Heart left ventricle (tissue), 16 donors: ENCODE data around the gene DDX53. TPM values are rescaled to one million over a fixed set of nuclear protein-coding genes. Genes with fewer than 3 reads are reported as not detected.
A peak's percentile ranks its signal among the peaks of the same experiment; 100 is the strongest.

Source experiments
- ATAC-seq, 4 donors: fragments of 200-7000 bp; cut with Tn5 transposase; one replicate each; pipeline ENCODE4 v1.9.1; 2020 to 2022; ENCODE audit warnings: moderate library complexity in 4 of 4, mild to moderate bottlenecking in 3 of 4, moderate number of reproducible peaks in 1 of 4
- DNase-seq, 5 donors: peaks; one replicate each; pipeline ENCODE4 v3.0.0-alpha.2; 2020
- H3K27ac ChIP-seq, 12 donors: fragments of 200-600 bp; sonication (generic) in 4 of 12; one replicate each; pipeline versions ENCODE4 v1.5.0 to v1.8.0; 2016 to 2022; ENCODE audit warnings: mild to moderate bottlenecking in 2 of 12
- H3K27me3 ChIP-seq, 9 donors: fragments of 200-600 bp; sonication (generic) in 2 of 9; one replicate each; pipeline versions ENCODE4 v1.5.1 to v1.8.0; 2016 to 2022; ENCODE audit warnings: mild to moderate bottlenecking in 3 of 9
- H3K36me3 ChIP-seq, 9 donors: fragments of 200-600 bp; sonication (generic) in 2 of 9; one replicate each; pipeline versions ENCODE4 v1.5.0 to v1.8.0; 2018 to 2022; ENCODE audit warnings: mild to moderate bottlenecking in 2 of 9
- H3K4me1 ChIP-seq, 12 donors: fragments of 200-600 bp; sonication (generic) in 4 of 12; one replicate each; pipeline versions ENCODE4 v1.5.0 to v1.8.0; 2016 to 2022; ENCODE audit warnings: mild to moderate bottlenecking in 3 of 12
- H3K4me3 ChIP-seq, 12 donors: fragments of 200-600 bp; sonication (generic) in 4 of 12; one replicate each; pipeline versions ENCODE4 v1.5.0 to v1.8.0; 2017 to 2022; ENCODE audit warnings: mild to moderate bottlenecking in 9 of 12, moderate library complexity in 4 of 12
- H3K9me3 ChIP-seq, 12 donors: fragments of 200-600 bp; sonication (generic) in 4 of 12; one replicate each; pipeline versions ENCODE4 v1.5.0 to v1.8.0; 2016 to 2022; ENCODE audit warnings: mild to moderate bottlenecking in 1 of 12
- POLR2A ChIP-seq, 2 donors: fragments of 450-650 bp; IDR thresholded peaks; one replicate each; pipeline ENCODE4 v1.6.1; 2017; ENCODE audit warnings: antibody characterized with exemption in 2 of 2, mild to moderate bottlenecking in 2 of 2, moderate library complexity in 2 of 2
- WGBS, 4 donors: extraction: QIAGEN DNeasy Blood & Tissue Kit in 2 of 4; methylation state at CpG; one replicate each; pipeline versions ENCODE4 v1.1.5 to v1.1.7; 2013 to 2018; 5-methylcytosine and 5-hydroxymethylcytosine counted together
- intact Hi-C, 10 donors: fragments of 100-400 bp; cut with DNase I; formaldehyde crosslinking; loops; one replicate each; pipeline versions ENCODE4 v1.11.1 to v1.14.2; 2022
- polyA plus RNA-seq, 2 donors: library from polyadenylated mRNA; stranded (reverse); fragments of 200-250 nt; gene quantifications; one replicate each; pipeline ENCODE4 v1.2.3, GENCODE V29; 2013
- total RNA-seq, 9 donors: library from RNA; depleted of rRNA in 2 of 9; stranded (reverse); fragments of >200 nt in 2 of 9; fragmentation: NEBNext Ultra II Directional in 3 of 9; extraction: Animal tissue kit (Norgen Biotek cat#: 25700) in 3 of 9; gene quantifications; one replicate each; pipeline versions ENCODE4 v1.1.0 to v1.2.4, GENCODE V29; 2016 to 2023
- TF ChIP-seq, protein P1 (sequence below), 12 donors: fragments of 200-600 bp; sonication (generic) in 4 of 12; IDR thresholded peaks; one replicate each; pipeline versions ENCODE4 v1.5.0 to v1.8.0; 2018 to 2022; ENCODE audit warnings: antibody characterized with exemption in 12 of 12, mild to moderate bottlenecking in 5 of 12
- donor health status: ischemic (EF 13 %, LVEDD 7.1; RV severe dilation, severe dysfunction).
- donor health status: healthy with polysubstance abuse.
- donor health status: DM: no; HTN: yes; CAD: no.
- donor health status: DM: no; HTN: no; CAD: no.
- donor health status: ischemic (EF 25% LVEDD 6.9; RV normal size, moderate dysfunction).
- donor health status: ischemic (EF 25% LVEDD 5.7; RV mildly dilated, moderate dysfunction).
- donor health status: healthy.
- donor health status: DM: yes; HTN: yes; CAD: no.
- donor health status: ischemic (EF 35%, LVEDD 5.7; RV mildly dilated, moderate dysfunction).
- donor health status: nonischemic (EF 11% LVEDD 7.7; RV severe dilation, severe dysfunction).
- donor health status: DM: yes; HTN: yes; CAD: no.
- donor health status: PGD.
- donor health status: ischemic (EF 29% LVEDD 5.4; RV normal size, mild dysfunction).
- donor health status: nonischemic (EF 23%, LVEDD 6.1; RV moderate dilation, normal function).

Gene DDX53
- total and polyA plus RNA-seq, 11 donors, result not detected

DNA sequence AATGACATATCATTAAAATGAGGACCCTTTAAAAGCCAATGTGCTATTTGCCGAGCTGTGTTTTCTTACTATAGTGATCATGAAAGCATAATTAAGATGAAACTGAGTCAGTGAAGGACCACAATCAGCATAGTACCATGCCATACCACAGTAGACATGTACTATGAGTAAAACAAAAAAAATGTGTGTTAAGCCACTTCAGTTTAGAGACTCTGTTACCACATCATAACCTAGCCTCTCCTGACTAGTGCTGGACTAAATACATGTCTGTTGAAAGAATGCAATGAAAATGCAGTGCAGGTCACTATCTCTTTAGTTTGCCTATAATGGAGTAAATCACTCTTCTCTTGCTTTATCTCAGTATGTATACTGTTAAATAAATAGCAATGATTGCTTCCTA lies 12.3 kb upstream of the DDX53 start:
- intact Hi-C loops, result no loop called here
- 68 to 93% (median 87%) methylated on average over 1 of the region's 1 CpG for WGBS, 4 donors
- ATAC-seq, result no peak
- Histone ChIP-seq H3K36me3 (no peaks in the 10 kb centered on the region), H3K9me3 (no peaks in the 10 kb centered on the region), H3K4me3 (no peak overlapping the region), H3K27ac (no peak overlapping the region), H3K4me1 (no peaks in the 10 kb centered on the region), H3K27me3 (no peaks in the 10 kb centered on the region)
- no peak for DNase-seq
- TF ChIP-seq, protein P1, sequence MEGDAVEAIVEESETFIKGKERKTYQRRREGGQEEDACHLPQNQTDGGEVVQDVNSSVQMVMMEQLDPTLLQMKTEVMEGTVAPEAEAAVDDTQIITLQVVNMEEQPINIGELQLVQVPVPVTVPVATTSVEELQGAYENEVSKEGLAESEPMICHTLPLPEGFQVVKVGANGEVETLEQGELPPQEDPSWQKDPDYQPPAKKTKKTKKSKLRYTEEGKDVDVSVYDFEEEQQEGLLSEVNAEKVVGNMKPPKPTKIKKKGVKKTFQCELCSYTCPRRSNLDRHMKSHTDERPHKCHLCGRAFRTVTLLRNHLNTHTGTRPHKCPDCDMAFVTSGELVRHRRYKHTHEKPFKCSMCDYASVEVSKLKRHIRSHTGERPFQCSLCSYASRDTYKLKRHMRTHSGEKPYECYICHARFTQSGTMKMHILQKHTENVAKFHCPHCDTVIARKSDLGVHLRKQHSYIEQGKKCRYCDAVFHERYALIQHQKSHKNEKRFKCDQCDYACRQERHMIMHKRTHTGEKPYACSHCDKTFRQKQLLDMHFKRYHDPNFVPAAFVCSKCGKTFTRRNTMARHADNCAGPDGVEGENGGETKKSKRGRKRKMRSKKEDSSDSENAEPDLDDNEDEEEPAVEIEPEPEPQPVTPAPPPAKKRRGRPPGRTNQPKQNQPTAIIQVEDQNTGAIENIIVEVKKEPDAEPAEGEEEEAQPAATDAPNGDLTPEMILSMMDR (IDR thresholded peaks at IDR 0.05), result no peak
- TF ChIP-seq POLR2A (IDR thresholded peaks at IDR 0.05), result no peak

DNA sequence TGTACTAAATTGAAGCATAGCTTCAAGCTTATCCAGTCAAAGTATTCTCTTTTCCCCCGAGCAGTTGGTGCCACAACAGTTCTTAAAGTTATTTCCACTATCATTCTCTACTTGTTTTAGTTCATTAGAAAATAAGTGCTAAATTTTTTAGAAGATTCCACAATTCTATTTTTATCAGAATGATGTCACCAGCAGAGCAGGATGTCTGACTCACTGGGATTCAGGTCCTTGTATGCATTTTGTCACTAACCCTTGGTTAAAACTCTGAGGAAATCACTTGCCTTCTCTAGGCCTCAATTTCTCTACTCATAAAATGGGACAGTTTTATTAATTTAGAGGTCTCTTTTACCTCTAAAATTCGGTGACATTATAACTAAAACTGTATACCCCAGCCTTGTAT lies 3.4 kb downstream of the DDX53 start:
- TF ChIP-seq POLR2A (IDR thresholded peaks at IDR 0.05), result no peak
- TF ChIP-seq, protein P1 (IDR thresholded peaks at IDR 0.05), result no peak
- Histone ChIP-seq H3K27ac (no peak overlapping the region), H3K9me3 (no peaks in the 10 kb centered on the region), H3K4me3 (no peak overlapping the region), H3K36me3 (no peaks in the 10 kb centered on the region), H3K27me3 (peaks cover 0 to under 1% (median 0%) of the 10 kb centered on the region in 9 donors), H3K4me1 (no peaks in the 10 kb centered on the region)
- intact Hi-C loops, result no loop called here
- ATAC-seq, result no peak
- 46 to 65% (median 54%) methylated on average over 2 of the region's 2 CpGs for WGBS, 4 donors
- DNase-seq, result no peak

- 41 to 50% (median 49%) methylated on average over 1 of the region's 1 CpG for WGBS, 4 donors
- Histone ChIP-seq H3K36me3 (no peaks in the 10 kb centered on the region), H3K9me3 (no peaks in the 10 kb centered on the region), H3K27me3 (no peaks in the 10 kb centered on the region), H3K4me3 (no peak overlapping the region), H3K27ac (peak overlapping the region in 4 of 12 donors; percentile 8 to 20 (median 14)), H3K4me1 (no peaks in the 10 kb centered on the region)
- TF ChIP-seq, protein P1 (IDR thresholded peaks at IDR 0.05), result peak in 9 of 12 donors; percentile 15 to 36 (median 26)
- no peak for TF ChIP-seq POLR2A (IDR thresholded peaks at IDR 0.05)
- DNase-seq (no peak), ATAC-seq (peak in 1 of 4 donors; percentile 51)
- intact Hi-C loops, result no loop called here
Measured at GRCh38 chrX:23008431-23009099, 8.8 kb downstream of the DDX53 start.

- H3K9me3 ChIP-seq, result no peaks in the 10 kb centered on the region
- 17 to 48% (median 33%) methylated on average over 2 of the region's 2 CpGs for WGBS, 4 donors
- ATAC-seq, result peak in 3 of 4 donors; percentile 68 to 73 (median 70)
- no peaks in the 10 kb centered on the region for H3K27me3 ChIP-seq
- TF ChIP-seq, protein P1 (IDR thresholded peaks at IDR 0.05), result no peak
- no peak for TF ChIP-seq POLR2A (IDR thresholded peaks at IDR 0.05)
- peak overlapping the region in 5 of 12 donors; percentile 18 to 61 (median 46) for H3K27ac ChIP-seq
- H3K36me3 ChIP-seq, result no peaks in the 10 kb centered on the region
- no peak for DNase-seq
- no peak overlapping the region for H3K4me3 ChIP-seq
- intact Hi-C loops, result no loop called here
- H3K4me1 ChIP-seq, result no peaks in the 10 kb centered on the region
Measured at GRCh38 chrX:23012162-23012561, 12.4 kb downstream of the DDX53 start.
